HG03565 (cell line): ENCODE measurements around the gene KCNN2.

ENCODE experiments used
- ATAC-seq: cut with Tn5 transposase; IDR thresholded peaks from one replicate; pipeline ENCODE4 v1.9.1; 2021; ENCODE audit warnings: mild to moderate bottlenecking, moderate library complexity; ENCODE audit not compliant: unreplicated experiment

KCNN2 gene

GRCh38 chr5:114361724-114362196, at the start of gene KCNN2:
Gene KCNN2 (plus strand): TSS chr5:114362070. CDS start chr5:114362140, 70 bp downstream.
- ATAC-seq: peak; percentile 40

GRCh38 chr5:114312658-114313057, 49.2 kb upstream of the KCNN2 start:
- no peak for ATAC-seq

GRCh38 chr5:114314061-114314460, 47.8 kb upstream of the KCNN2 start:
- no peak for ATAC-seq

GRCh38 chr5:114316167-114316566, 45.7 kb upstream of the KCNN2 start:
- ATAC-seq: no peak

GRCh38 chr5:114317751-114318150, 44.1 kb upstream of the KCNN2 start:
- no peak for ATAC-seq

GRCh38 chr5:114319236-114319635, 42.6 kb upstream of the KCNN2 start:
- ATAC-seq: no peak

GRCh38 chr5:114319821-114320220, 42.0 kb upstream of the KCNN2 start:
- ATAC-seq: no peak

- ATAC-seq: no peak
Observed at GRCh38 chr5:114324282-114324681, 37.6 kb upstream of the KCNN2 start.

GRCh38 chr5:114325541-114325940, 36.3 kb upstream of the KCNN2 start:
- ATAC-seq: no peak

- ATAC-seq: no peak
Observed at GRCh38 chr5:114327474-114327873, 34.4 kb upstream of the KCNN2 start.

- ATAC-seq: no peak
Observed at GRCh38 chr5:114327987-114328386, 33.9 kb upstream of the KCNN2 start.

GRCh38 chr5:114330916-114331531, 30.8 kb upstream of the KCNN2 start:
- ATAC-seq: no peak

GRCh38 chr5:114332493-114332892, 29.4 kb upstream of the KCNN2 start:
- ATAC-seq: no peak

GRCh38 chr5:114332925-114333324, 28.9 kb upstream of the KCNN2 start:
- ATAC-seq: no peak

- ATAC-seq: no peak
Observed at GRCh38 chr5:114335391-114335790, 26.5 kb upstream of the KCNN2 start.

- ATAC-seq: no peak
Observed at GRCh38 chr5:114339108-114339507, 22.8 kb upstream of the KCNN2 start.

- ATAC-seq: no peak
Observed at GRCh38 chr5:114346181-114346580, 15.7 kb upstream of the KCNN2 start.

GRCh38 chr5:114355086-114355830, 6.6 kb upstream of the KCNN2 start:
- no peak for ATAC-seq

- no peak for ATAC-seq
Observed at GRCh38 chr5:114358329-114358728, 3.5 kb upstream of the KCNN2 start.

GRCh38 chr5:114360357-114360756, 1.5 kb upstream of the KCNN2 start:
- no peak for ATAC-seq

GRCh38 chr5:114360816-114361723, 800 bp upstream of the KCNN2 start:
- peak; percentile 39 for ATAC-seq
